DOHH2 (cell line): ENCODE data around the gene IER5L.

ENCODE experiments used
- EZH2phosphoT487 ChIP-seq: fragments of 200-600 bp; sonication (generic); IDR thresholded peaks from 2 replicates; pipeline ENCODE4 v1.6.1; 2017; ENCODE audit warnings: borderline replicate concordance, mild to moderate bottlenecking, antibody characterized with exemption, low read length, moderate library complexity, mixed read lengths
- TF ChIP-seq, protein P1 (sequence below): fragments of 200-600 bp; sonication (generic); IDR thresholded peaks from one replicate; pipeline ENCODE4 v1.5.1; 2014; ENCODE audit warnings: antibody characterized with exemption, mild to moderate bottlenecking, low read depth, low read length; ENCODE audit not compliant: poor library complexity, severe bottlenecking

DNA sequence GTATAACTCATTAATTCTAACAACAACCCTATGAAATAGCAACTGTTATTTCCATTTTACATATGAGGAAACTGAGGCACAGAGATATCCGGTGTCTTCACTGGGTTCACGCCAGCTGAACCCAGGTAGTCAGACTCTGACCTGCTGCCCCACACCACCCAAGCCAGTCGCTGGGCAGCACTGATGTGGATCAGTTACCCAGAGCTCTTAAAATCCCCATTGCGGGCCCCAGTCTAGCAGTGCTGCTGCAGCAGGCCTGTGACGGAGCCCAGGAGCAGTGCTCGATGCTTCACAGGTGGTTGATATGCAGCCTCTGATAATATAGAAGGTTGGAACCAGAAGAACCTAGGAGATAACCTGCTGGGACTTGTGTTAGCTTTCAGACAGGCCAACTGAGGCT is 42.6 kb downstream of the IER5L start:
- TF ChIP-seq, protein P1, sequence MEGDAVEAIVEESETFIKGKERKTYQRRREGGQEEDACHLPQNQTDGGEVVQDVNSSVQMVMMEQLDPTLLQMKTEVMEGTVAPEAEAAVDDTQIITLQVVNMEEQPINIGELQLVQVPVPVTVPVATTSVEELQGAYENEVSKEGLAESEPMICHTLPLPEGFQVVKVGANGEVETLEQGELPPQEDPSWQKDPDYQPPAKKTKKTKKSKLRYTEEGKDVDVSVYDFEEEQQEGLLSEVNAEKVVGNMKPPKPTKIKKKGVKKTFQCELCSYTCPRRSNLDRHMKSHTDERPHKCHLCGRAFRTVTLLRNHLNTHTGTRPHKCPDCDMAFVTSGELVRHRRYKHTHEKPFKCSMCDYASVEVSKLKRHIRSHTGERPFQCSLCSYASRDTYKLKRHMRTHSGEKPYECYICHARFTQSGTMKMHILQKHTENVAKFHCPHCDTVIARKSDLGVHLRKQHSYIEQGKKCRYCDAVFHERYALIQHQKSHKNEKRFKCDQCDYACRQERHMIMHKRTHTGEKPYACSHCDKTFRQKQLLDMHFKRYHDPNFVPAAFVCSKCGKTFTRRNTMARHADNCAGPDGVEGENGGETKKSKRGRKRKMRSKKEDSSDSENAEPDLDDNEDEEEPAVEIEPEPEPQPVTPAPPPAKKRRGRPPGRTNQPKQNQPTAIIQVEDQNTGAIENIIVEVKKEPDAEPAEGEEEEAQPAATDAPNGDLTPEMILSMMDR, result no peak
- TF ChIP-seq EZH2phosphoT487, result no peak
